Measurements from ENCODE around the gene PPFIA1.

The PPFIA1 gene

GRCh38 chr11:70315716-70316115, 45.2 kb downstream of the PPFIA1 start:
- DNase-seq (ENCODE audit: low read depth) = no peak
- TF ChIP-seq, protein P1, sequence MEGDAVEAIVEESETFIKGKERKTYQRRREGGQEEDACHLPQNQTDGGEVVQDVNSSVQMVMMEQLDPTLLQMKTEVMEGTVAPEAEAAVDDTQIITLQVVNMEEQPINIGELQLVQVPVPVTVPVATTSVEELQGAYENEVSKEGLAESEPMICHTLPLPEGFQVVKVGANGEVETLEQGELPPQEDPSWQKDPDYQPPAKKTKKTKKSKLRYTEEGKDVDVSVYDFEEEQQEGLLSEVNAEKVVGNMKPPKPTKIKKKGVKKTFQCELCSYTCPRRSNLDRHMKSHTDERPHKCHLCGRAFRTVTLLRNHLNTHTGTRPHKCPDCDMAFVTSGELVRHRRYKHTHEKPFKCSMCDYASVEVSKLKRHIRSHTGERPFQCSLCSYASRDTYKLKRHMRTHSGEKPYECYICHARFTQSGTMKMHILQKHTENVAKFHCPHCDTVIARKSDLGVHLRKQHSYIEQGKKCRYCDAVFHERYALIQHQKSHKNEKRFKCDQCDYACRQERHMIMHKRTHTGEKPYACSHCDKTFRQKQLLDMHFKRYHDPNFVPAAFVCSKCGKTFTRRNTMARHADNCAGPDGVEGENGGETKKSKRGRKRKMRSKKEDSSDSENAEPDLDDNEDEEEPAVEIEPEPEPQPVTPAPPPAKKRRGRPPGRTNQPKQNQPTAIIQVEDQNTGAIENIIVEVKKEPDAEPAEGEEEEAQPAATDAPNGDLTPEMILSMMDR (conservative IDR thresholded peaks at IDR 0.05; ENCODE audit: control insufficient read depth, insufficient read depth, low read depth, low read length) = no peak

DNA sequence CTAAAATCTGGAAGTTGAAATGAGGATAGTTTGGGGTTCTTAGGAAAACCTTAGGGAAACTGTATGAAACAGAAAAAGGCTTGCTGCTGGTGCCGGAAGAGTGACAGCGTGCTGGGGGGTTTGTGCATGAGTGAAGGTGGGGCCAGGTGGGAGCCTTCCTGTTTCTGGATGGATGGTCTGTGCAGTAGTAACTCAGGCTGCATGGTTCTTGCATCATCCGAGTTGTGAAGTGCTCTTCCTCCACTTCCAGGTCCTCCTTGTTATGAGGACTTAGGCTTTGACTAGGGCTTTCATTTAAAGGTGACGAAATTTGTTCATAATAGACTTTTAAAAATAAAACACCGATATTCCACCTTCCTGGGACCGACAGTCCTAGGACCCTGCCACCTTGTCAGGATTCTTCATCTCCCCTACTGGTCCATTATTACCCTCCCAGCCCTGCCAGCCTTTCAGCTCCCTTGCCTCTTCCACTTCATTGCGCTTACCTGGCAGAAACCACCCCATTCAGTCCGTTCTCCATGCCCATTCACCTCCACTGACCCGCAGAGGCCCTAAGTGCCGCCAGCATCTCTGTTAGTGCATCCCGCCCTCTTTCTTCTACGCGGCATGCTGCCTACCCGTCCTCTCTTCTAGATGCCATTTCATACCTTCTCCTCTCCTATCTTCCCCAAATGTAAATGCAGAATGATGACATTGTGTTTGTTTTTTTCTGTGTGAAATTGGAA, 47.3 kb downstream of the PPFIA1 start:
- no peak for DNase-seq (ENCODE audit: low read depth)
- TF ChIP-seq, protein P1 (conservative IDR thresholded peaks at IDR 0.05; ENCODE audit: control insufficient read depth, insufficient read depth, low read depth, low read length) = no peak
- H3K4me3 ChIP-seq (ENCODE audit: control insufficient read depth, low read depth, low read length) = no peak overlapping the region

More at GRCh38 chr11:70315716-70316115, 45.2 kb downstream of the PPFIA1 start:
- H3K4me3 ChIP-seq (ENCODE audit: control insufficient read depth, low read depth, low read length) = no peak overlapping the region

DNA sequence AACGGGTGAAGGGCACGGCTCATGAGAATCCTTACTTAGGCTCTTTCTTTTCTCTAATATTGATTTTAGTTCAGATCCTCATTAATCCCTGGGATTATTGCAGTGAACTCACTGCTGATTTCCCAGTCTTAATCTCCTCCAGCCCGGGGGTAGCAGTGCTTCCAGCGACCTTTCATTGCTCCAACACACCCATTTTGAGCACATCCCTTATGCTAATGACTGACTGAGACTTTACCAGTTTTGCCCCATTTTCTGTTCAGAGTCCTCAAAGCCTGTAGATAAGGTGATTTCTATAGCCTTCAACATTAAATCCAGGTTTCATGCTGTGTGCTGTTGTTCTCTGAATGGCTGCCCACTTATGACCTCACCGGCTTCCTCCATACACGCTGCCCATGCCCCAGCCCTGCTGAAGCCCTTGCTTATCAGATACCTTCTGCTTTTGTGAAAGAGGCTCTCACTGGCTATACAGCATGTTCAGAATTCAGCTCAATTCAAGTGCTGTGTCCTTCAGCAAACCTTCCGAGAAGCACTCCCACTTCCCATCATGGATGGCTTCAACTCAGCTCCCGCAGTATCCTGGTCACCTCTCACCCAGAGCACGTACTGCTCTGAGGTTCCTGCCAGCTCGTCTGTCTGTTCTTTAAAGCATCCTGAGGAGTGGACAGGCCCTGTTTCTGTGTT, 49.0 kb downstream of the PPFIA1 start:
- TF ChIP-seq, protein P1 (conservative IDR thresholded peaks at IDR 0.05; ENCODE audit: control insufficient read depth, insufficient read depth, low read depth, low read length) = no peak
- H3K4me3 ChIP-seq (ENCODE audit: control insufficient read depth, low read depth, low read length) = no peak overlapping the region
- no peak for DNase-seq (ENCODE audit: low read depth)

DNA sequence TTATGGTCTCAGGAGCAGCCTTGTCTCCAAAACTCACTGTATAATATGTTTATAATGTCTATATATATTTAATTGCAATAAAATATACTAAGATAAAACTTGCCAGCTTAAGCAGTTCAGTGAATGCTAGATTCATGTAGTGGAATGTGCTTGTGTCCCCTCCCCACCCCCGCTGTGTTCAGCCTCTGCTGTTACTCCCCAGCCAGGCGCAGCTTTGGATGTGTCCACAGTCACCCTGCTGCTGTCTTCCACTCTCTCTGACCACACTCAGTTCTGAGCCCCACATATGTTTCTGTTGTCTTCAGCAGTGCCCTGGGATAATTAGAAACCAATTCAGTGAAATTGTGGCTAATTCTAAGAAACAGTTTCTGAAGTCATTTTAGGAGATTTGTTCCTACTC, 52.2 kb downstream of the PPFIA1 start:
- no peak for DNase-seq (ENCODE audit: low read depth)
- no peak overlapping the region for H3K4me3 ChIP-seq (ENCODE audit: control insufficient read depth, low read depth, low read length)
- TF ChIP-seq, protein P1 (conservative IDR thresholded peaks at IDR 0.05; ENCODE audit: control insufficient read depth, insufficient read depth, low read depth, low read length) = no peak

DNA sequence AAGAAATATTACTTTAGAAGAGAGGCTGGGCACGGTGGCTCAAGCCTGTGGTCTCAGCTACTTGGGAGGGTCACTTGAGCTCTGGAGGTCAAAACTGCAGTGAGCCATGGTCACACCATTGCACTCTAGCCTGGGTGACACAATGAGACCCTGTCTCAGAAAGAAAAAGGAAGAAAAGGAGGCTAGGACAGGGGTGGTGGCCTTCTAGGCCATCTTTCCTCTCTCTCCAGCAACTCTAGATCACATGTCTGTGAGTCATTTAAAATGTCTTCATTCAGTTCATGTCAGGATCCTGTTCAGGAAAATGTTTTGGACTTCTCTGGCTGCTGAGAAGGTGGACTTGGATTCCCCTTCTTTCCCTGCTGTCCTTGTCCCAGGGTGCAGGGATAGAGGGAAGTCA, 53.3 kb downstream of the PPFIA1 start:
- TF ChIP-seq, protein P1 (conservative IDR thresholded peaks at IDR 0.05; ENCODE audit: control insufficient read depth, insufficient read depth, low read depth, low read length) = no peak
- DNase-seq (ENCODE audit: low read depth) = peak; percentile 45
- no peak overlapping the region for H3K4me3 ChIP-seq (ENCODE audit: control insufficient read depth, low read depth, low read length)

- no peak overlapping the region for H3K4me3 ChIP-seq (ENCODE audit: control insufficient read depth, low read depth, low read length)
- TF ChIP-seq, protein P1 (conservative IDR thresholded peaks at IDR 0.05; ENCODE audit: control insufficient read depth, insufficient read depth, low read depth, low read length) = no peak
- DNase-seq (ENCODE audit: low read depth) = no peak
Measured at GRCh38 chr11:70324376-70325115, 54.1 kb downstream of the PPFIA1 start.
